Measurements from ENCODE around the gene KNOP1.

KNOP1 gene

GRCh38 chr16:19694989-19695388, 23.0 kb downstream of the KNOP1 start:
- H3K4me3 ChIP-seq (ENCODE audit: low read depth in 1 of 2, low read length in 2 of 2), result no peak overlapping the region
- DNase-seq (no peak), ATAC-seq (ENCODE audit: insufficient read depth, low read depth) (no peak)
- H3K9me3 ChIP-seq (ENCODE audit: insufficient read depth, low read length, severe bottlenecking), result no peaks in the 10 kb centered on the region
- H3K4me1 ChIP-seq (ENCODE audit: insufficient read depth, low read length), result peaks cover 25% of the 10 kb centered on the region
- H2AFZ ChIP-seq (ENCODE audit: low read depth, low read length), result no peak overlapping the region
- TF ChIP-seq EZH2 (IDR thresholded peaks at IDR 0.05; ENCODE audit: borderline replicate concordance, low read depth, low read length, severe bottlenecking) (no peak), CTCF (IDR thresholded peaks at IDR 0.05; ENCODE audit: borderline replicate concordance, extremely low read depth, low read length, poor library complexity, severe bottlenecking) (no peak)
- peaks cover 2% of the 10 kb centered on the region; the same call in 1 of the 2 replicates for H3K79me2 ChIP-seq (ENCODE audit: insufficient read depth, low read length)
- no peak overlapping the region for H3K9ac ChIP-seq (ENCODE audit: low read depth, low read length)
- H3K36me3 ChIP-seq (ENCODE audit: insufficient read depth, low read length), result peaks cover 56% of the 10 kb centered on the region
- H3K4me2 ChIP-seq (ENCODE audit: insufficient read depth, low read length), result no peak overlapping the region
- H3K27me3 ChIP-seq (ENCODE audit: insufficient read depth, low read length, poor library complexity), result no peaks in the 10 kb centered on the region
- no peak overlapping the region for H3K27ac ChIP-seq (ENCODE audit: low read length)
- H4K20me1 ChIP-seq (ENCODE audit: insufficient read depth, low read length), result peaks cover 38% of the 10 kb centered on the region

GRCh38 chr16:19691161-19691711, 26.8 kb downstream of the KNOP1 start:
- Histone ChIP-seq H3K79me2 (ENCODE audit: insufficient read depth, low read length) (no peaks in the 10 kb centered on the region), H3K9me3 (ENCODE audit: insufficient read depth, low read length, severe bottlenecking) (no peaks in the 10 kb centered on the region), H3K36me3 (ENCODE audit: insufficient read depth, low read length) (peaks cover 53% of the 10 kb centered on the region), H4K20me1 (ENCODE audit: insufficient read depth, low read length) (peaks cover 7% of the 10 kb centered on the region), H3K9ac (ENCODE audit: low read depth, low read length) (no peak overlapping the region), H2AFZ (ENCODE audit: low read depth, low read length) (no peak overlapping the region), H3K27me3 (ENCODE audit: insufficient read depth, low read length, poor library complexity) (no peaks in the 10 kb centered on the region), H3K4me1 (ENCODE audit: insufficient read depth, low read length) (peaks cover 5% of the 10 kb centered on the region), H3K27ac (ENCODE audit: low read length) (no peak overlapping the region; the same call in 1 of the 2 replicates), H3K4me2 (ENCODE audit: insufficient read depth, low read length) (no peak overlapping the region), H3K4me3 (ENCODE audit: low read depth in 1 of 2, low read length in 2 of 2) (no peak overlapping the region)
- no peak for DNase-seq
- ATAC-seq (ENCODE audit: insufficient read depth, low read depth), result no peak
- TF ChIP-seq CTCF (IDR thresholded peaks at IDR 0.05; ENCODE audit: borderline replicate concordance, extremely low read depth, low read length, poor library complexity, severe bottlenecking) (no peak), EZH2 (IDR thresholded peaks at IDR 0.05; ENCODE audit: borderline replicate concordance, low read depth, low read length, severe bottlenecking) (no peak)

GRCh38 chr16:19690196-19690595, 27.8 kb downstream of the KNOP1 start:
- no peak for DNase-seq
- H3K27ac ChIP-seq (ENCODE audit: low read length), result no peak overlapping the region
- no peaks in the 10 kb centered on the region for H3K9me3 ChIP-seq (ENCODE audit: insufficient read depth, low read length, severe bottlenecking)
- no peak overlapping the region for H2AFZ ChIP-seq (ENCODE audit: low read depth, low read length)
- no peaks in the 10 kb centered on the region for H3K4me1 ChIP-seq (ENCODE audit: insufficient read depth, low read length)
- peaks cover 4% of the 10 kb centered on the region for H4K20me1 ChIP-seq (ENCODE audit: insufficient read depth, low read length)
- H3K4me2 ChIP-seq (ENCODE audit: insufficient read depth, low read length), result no peak overlapping the region
- no peak overlapping the region for H3K4me3 ChIP-seq (ENCODE audit: low read depth in 1 of 2, low read length in 2 of 2)
- TF ChIP-seq EZH2 (IDR thresholded peaks at IDR 0.05; ENCODE audit: borderline replicate concordance, low read depth, low read length, severe bottlenecking), result no peak
- TF ChIP-seq CTCF (IDR thresholded peaks at IDR 0.05; ENCODE audit: borderline replicate concordance, extremely low read depth, low read length, poor library complexity, severe bottlenecking), result no peak
- H3K27me3 ChIP-seq (ENCODE audit: insufficient read depth, low read length, poor library complexity), result no peaks in the 10 kb centered on the region
- no peak overlapping the region for H3K9ac ChIP-seq (ENCODE audit: low read depth, low read length)
- 0 out of 3 replicates have a peak, but pooled peaks have one; percentile 40 for ATAC-seq (ENCODE audit: insufficient read depth, low read depth)
- no peaks in the 10 kb centered on the region for H3K79me2 ChIP-seq (ENCODE audit: insufficient read depth, low read length)
- H3K36me3 ChIP-seq (ENCODE audit: insufficient read depth, low read length), result peaks cover 56% of the 10 kb centered on the region

All from DND-41 (cell line).